Heart right ventricle (tissue), 16 donors: ENCODE results near the gene C11orf58. TPM values are rescaled to one million over a fixed set of nuclear protein-coding genes. Genes with fewer than 3 reads are reported as not detected.

Experiments used
- ATAC-seq, 8 donors: fragments of 200-7000 bp; cut with Tn5 transposase; one replicate each; pipeline ENCODE4 v1.9.1; 2020; ENCODE audit warnings: mild to moderate bottlenecking in 8 of 8, moderate library complexity in 8 of 8, moderate number of reproducible peaks in 1 of 8
- DNase-seq, 2 donors: peaks; one replicate each; pipeline ENCODE4 v3.0.0-alpha.2; 2020
- H3K27ac ChIP-seq, 10 donors: fragments of 200-600 bp; sonication (generic) in 2 of 10; one replicate each; pipeline versions ENCODE4 v1.5.0 to v1.8.0; 2020 to 2022; ENCODE audit warnings: mild to moderate bottlenecking in 3 of 10
- H3K27me3 ChIP-seq, 7 donors: fragments of 200-600 bp; one replicate each; pipeline ENCODE4 v1.8.0; 2021 to 2022; ENCODE audit warnings: mild to moderate bottlenecking in 2 of 7
- H3K36me3 ChIP-seq, 9 donors: fragments of 200-600 bp; sonication (generic) in 1 of 9; one replicate each; pipeline versions ENCODE4 v1.5.0 to v1.8.0; 2020 to 2022; ENCODE audit warnings: mild to moderate bottlenecking in 2 of 9
- H3K4me1 ChIP-seq, 9 donors: fragments of 200-600 bp; sonication (generic) in 1 of 9; one replicate each; pipeline versions ENCODE4 v1.5.0 to v1.8.0; 2020 to 2022; ENCODE audit warnings: mild to moderate bottlenecking in 4 of 9
- H3K4me3 ChIP-seq, 10 donors: fragments of 200-600 bp; sonication (generic) in 2 of 10; one replicate each; pipeline versions ENCODE4 v1.5.0 to v1.8.0; 2020 to 2022; ENCODE audit warnings: mild to moderate bottlenecking in 7 of 10, moderate library complexity in 2 of 10
- H3K9me3 ChIP-seq, 11 donors: fragments of 200-600 bp in 10 of 11; sonication (generic) in 2 of 11; one replicate each; pipeline versions ENCODE4 v1.5.0 to v1.8.0; 2013 to 2022; ENCODE audit warnings: mild to moderate bottlenecking in 2 of 11, control low read depth in 1 of 11, moderate library complexity in 1 of 11
- WGBS, 2 donors: extraction: QIAGEN DNeasy Blood & Tissue Kit; methylation state at CpG; one replicate each; pipeline ENCODE4 v1.1.7; 2013; ENCODE audit warnings: inconsistent platforms in 1 of 2; 5-methylcytosine and 5-hydroxymethylcytosine counted together
- intact Hi-C, 10 donors: fragments of 100-400 bp; cut with DNase I; formaldehyde crosslinking; loops; one replicate each; pipeline versions ENCODE4 v1.11.1 to v1.14.2; 2022
- polyA plus RNA-seq, 2 donors: library from polyadenylated mRNA; stranded (reverse); fragments of 200-250 nt; gene quantifications; one replicate each; pipeline ENCODE4 v1.2.3, GENCODE V29; 2013
- total RNA-seq, 10 donors: library from RNA; stranded (reverse); fragmentation: NEBNext Ultra II Directional in 3 of 10; extraction: Animal tissue kit (Norgen Biotek cat#: 25700) in 3 of 10; gene quantifications; one replicate each; pipeline versions ENCODE4 v1.2.1 to v1.2.4, GENCODE V29; 2021 to 2023
- TF ChIP-seq, protein P1 (sequence below), 9 donors: fragments of 200-600 bp; sonication (generic) in 2 of 9; IDR thresholded peaks; one replicate each; pipeline versions ENCODE4 v1.5.0 to v1.8.0; 2021 to 2022; ENCODE audit warnings: antibody characterized with exemption in 9 of 9, mild to moderate bottlenecking in 5 of 9, moderate library complexity in 1 of 9
- donor health status: Arrhythmogenic right ventricular cardiomyopathy.
- donor health status: ischemic (EF 13 %, LVEDD 7.1; RV severe dilation, severe dysfunction).
- donor health status: healthy with polysubstance abuse.
- donor health status: DM: no; HTN: yes; CAD: no.
- donor health status: DM: no; HTN: no; CAD: no.
- donor health status: ischemic (EF 25% LVEDD 6.9; RV normal size, moderate dysfunction).
- donor health status: ischemic (EF 25% LVEDD 5.7; RV mildly dilated, moderate dysfunction).
- donor health status: healthy.
- donor health status: DM: yes; HTN: yes; CAD: no.
- donor health status: Ischemic cardiomyopathy.
- donor health status: ischemic (EF 35%, LVEDD 5.7; RV mildly dilated, moderate dysfunction).
- donor health status: nonischemic (EF 11% LVEDD 7.7; RV severe dilation, severe dysfunction).
- donor health status: DM: yes; HTN: yes; CAD: no.
- donor health status: PGD.
- donor health status: ischemic (EF 29% LVEDD 5.4; RV normal size, mild dysfunction).
- donor health status: nonischemic (EF 23%, LVEDD 6.1; RV moderate dilation, normal function).

Gene C11orf58
- total and polyA plus RNA-seq, 12 donors: 70.2 to 141 (median 107) TPM

DNA sequence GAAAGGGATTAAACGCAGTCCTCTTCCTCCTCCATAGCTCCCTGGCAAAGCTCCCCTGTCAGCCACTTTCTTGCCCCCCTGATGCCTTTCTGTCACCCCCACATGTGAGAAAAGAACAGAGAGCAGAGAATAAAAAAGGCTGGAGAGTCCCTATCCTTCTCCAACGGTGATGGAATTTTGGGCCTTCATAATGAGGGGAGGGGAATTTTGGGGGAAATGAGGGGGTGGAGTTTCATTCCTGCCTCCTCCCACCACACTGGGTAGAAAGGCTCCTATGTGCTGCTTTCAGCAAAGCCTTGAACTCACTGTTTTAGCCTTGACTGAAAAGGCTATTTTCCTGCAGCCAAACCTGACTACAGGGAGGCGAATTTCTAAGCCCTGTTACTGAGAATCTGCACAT lies 59.3 kb downstream of the C11orf58 start:
- TF ChIP-seq, protein P1, sequence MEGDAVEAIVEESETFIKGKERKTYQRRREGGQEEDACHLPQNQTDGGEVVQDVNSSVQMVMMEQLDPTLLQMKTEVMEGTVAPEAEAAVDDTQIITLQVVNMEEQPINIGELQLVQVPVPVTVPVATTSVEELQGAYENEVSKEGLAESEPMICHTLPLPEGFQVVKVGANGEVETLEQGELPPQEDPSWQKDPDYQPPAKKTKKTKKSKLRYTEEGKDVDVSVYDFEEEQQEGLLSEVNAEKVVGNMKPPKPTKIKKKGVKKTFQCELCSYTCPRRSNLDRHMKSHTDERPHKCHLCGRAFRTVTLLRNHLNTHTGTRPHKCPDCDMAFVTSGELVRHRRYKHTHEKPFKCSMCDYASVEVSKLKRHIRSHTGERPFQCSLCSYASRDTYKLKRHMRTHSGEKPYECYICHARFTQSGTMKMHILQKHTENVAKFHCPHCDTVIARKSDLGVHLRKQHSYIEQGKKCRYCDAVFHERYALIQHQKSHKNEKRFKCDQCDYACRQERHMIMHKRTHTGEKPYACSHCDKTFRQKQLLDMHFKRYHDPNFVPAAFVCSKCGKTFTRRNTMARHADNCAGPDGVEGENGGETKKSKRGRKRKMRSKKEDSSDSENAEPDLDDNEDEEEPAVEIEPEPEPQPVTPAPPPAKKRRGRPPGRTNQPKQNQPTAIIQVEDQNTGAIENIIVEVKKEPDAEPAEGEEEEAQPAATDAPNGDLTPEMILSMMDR (IDR thresholded peaks at IDR 0.05): no peak
- WGBS, 2 donors: 70% methylated on average over 3 of the region's 3 CpGs
- DNase-seq: no peak
- H3K4me1 ChIP-seq: peaks cover 0 to 28% (median 16%) of the 10 kb centered on the region in 9 donors
- H3K4me3 ChIP-seq: no peak overlapping the region
- intact Hi-C loops: no loop called here
- no peak for ATAC-seq
- H3K36me3 ChIP-seq: peaks cover 0 to 33% (median 0%) of the 10 kb centered on the region in 9 donors
- no peaks in the 10 kb centered on the region for H3K27me3 ChIP-seq
- H3K27ac ChIP-seq: no peak overlapping the region
- H3K9me3 ChIP-seq: no peaks in the 10 kb centered on the region

DNA sequence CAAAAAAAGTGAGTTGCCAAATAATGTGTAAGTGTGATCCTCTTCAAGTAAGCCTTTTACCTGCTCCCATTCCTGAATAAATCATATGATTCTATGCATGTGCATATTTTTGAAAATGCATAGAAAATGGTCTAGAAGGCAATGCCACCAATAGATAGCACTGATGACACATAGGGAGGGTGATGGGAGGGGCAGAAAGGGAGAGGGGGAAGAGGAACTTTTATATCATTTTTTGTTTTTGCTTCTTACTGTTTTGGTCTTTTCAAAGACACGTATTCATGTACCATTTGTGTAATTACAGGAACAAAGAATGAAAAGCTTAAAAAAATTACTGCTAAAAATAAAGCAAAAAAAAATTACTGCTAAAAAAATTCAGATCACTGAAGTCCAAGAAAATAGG lies 60.8 kb downstream of the C11orf58 start:
- H3K4me1 ChIP-seq: peaks cover 6 to 32% (median 17%) of the 10 kb centered on the region in 9 donors
- no peak overlapping the region for H3K4me3 ChIP-seq
- H3K27me3 ChIP-seq: no peaks in the 10 kb centered on the region
- H3K9me3 ChIP-seq: no peaks in the 10 kb centered on the region
- H3K36me3 ChIP-seq: peaks cover 0 to 25% (median 0%) of the 10 kb centered on the region in 9 donors
- DNase-seq (no peak), ATAC-seq (no peak)
- H3K27ac ChIP-seq: no peak overlapping the region
- intact Hi-C loops: no loop called here
- WGBS, 2 donors: 74 to 76% methylated on average over 1 of the region's 1 CpG
- TF ChIP-seq, protein P1 (IDR thresholded peaks at IDR 0.05): no peak

DNA sequence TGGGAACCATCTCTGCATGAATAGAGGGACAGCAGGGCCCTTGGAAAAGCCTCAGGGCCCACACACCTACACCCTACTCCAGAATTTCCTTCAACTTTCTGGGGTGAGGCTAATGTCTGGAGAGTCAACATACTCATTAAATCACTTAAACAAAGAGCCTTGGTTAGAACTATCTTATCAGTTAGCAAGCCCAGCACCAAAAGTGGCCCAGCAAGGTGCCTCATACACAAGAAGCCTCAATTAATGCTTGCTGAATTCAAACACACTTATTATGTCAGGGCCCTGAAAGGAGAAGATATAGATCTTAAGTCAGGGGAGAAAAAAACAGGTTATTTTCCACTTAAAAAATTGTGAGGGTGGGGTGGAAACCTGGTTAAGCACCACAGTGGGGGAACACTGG lies 61.4 kb downstream of the C11orf58 start:
- Histone ChIP-seq H3K36me3 (peaks cover 0 to 21% (median 0%) of the 10 kb centered on the region in 9 donors), H3K4me3 (no peak overlapping the region), H3K27me3 (no peaks in the 10 kb centered on the region), H3K9me3 (no peaks in the 10 kb centered on the region), H3K27ac (peak overlapping the region in 1 of 10 donors; percentile 1), H3K4me1 (peaks cover 8 to 39% (median 24%) of the 10 kb centered on the region in 9 donors)
- ATAC-seq: no peak
- TF ChIP-seq, protein P1 (IDR thresholded peaks at IDR 0.05): no peak
- no peak for DNase-seq
- intact Hi-C loops: no loop called here

DNA sequence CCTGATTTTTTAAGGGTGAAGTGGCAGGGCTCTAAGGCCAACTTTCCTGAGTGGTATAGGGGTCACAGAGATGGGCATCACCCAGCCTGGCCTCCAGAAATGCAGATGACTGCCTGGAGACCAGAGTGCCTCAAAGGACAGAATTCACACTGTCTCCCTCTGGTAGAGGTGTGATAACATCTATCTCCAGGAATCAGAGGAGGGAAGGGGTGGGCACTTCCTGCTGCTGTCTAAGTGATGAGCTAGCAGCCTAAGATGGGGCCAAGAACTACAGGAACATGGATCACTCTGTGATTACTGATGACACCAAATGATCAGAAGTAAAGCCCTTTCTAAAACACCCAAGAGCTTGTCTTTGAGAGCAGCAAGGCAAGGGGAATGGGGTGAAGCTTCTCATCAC lies 61.9 kb downstream of the C11orf58 start:
- Histone ChIP-seq H3K9me3 (no peaks in the 10 kb centered on the region), H3K36me3 (peaks cover 0 to 21% (median 0%) of the 10 kb centered on the region in 9 donors), H3K27me3 (no peaks in the 10 kb centered on the region), H3K27ac (no peak overlapping the region), H3K4me3 (no peak overlapping the region), H3K4me1 (peaks cover 8 to 44% (median 26%) of the 10 kb centered on the region in 9 donors)
- ATAC-seq (no peak), DNase-seq (no peak)
- TF ChIP-seq, protein P1 (IDR thresholded peaks at IDR 0.05): no peak
- intact Hi-C loops: no loop called here
